Breast epithelium (tissue), 4 donors: ENCODE data around the gene CHD5. TPM values are rescaled to one million over a fixed set of nuclear protein-coding genes. Genes with fewer than 3 reads are reported as not detected.

Source experiments
- DNase-seq, 2 donors: peaks; one replicate each; pipeline ENCODE4 v3.0.0-alpha.2; 2019; ENCODE audit warnings: low spot score in 2 of 2
- H3K27ac ChIP-seq, 2 donors: fragments of 200-600 bp; sonication (generic) in 1 of 2; one replicate each; pipeline ENCODE4 v1.5.1; 2016 to 2019; ENCODE audit warnings: mild to moderate bottlenecking in 1 of 2
- H3K27me3 ChIP-seq, 2 donors: fragments of 200-600 bp; sonication (generic) in 1 of 2; one replicate each; pipeline versions ENCODE4 v1.5.1 to v1.6.0; 2017 to 2019; ENCODE audit warnings: control low read depth in 1 of 2, mild to moderate bottlenecking in 1 of 2
- H3K36me3 ChIP-seq: fragments of 200-600 bp; one replicate; pipeline ENCODE4 v1.5.1; 2019
- H3K4me1 ChIP-seq, 2 donors: fragments of 200-600 bp; sonication (generic); one replicate each; pipeline ENCODE4 v1.5.1; 2016 to 2019; ENCODE audit warnings: control low read depth in 1 of 2
- H3K4me3 ChIP-seq, 3 donors: fragments of 200-600 bp; sonication (generic); 1 replicate in 2 of 3; 2 replicates in 1 of 3; pipeline ENCODE4 v1.5.1; 2016 to 2019; ENCODE audit warnings: mild to moderate bottlenecking in 3 of 3, moderate library complexity in 2 of 3
- H3K9me3 ChIP-seq, 2 donors: fragments of 200-600 bp; sonication (generic) in 1 of 2; one replicate each; pipeline ENCODE4 v1.5.1; 2016 to 2019; ENCODE audit warnings: control low read depth in 1 of 2
- CTCF ChIP-seq, 3 donors: fragments of 450-650 bp; IDR thresholded peaks; one replicate each; pipeline ENCODE4 v1.5.1; 2016 to 2017; ENCODE audit warnings: antibody characterized with exemption in 3 of 3, mild to moderate bottlenecking in 3 of 3, moderate library complexity in 3 of 3
- POLR2A ChIP-seq: fragments of 450-650 bp; IDR thresholded peaks from one replicate; pipeline ENCODE4 v1.6.1; 2016; ENCODE audit warnings: antibody characterized with exemption, mild to moderate bottlenecking, moderate library complexity
- POLR2AphosphoS5 ChIP-seq, 3 donors: sonication (generic); formaldehyde crosslinking; IDR thresholded peaks; one replicate each; pipeline ENCODE4 v1.6.1; 2017; ENCODE audit warnings: antibody characterized with exemption in 3 of 3
- intact Hi-C: fragments of 100-400 bp; cut with DNase I; formaldehyde crosslinking; loops from one replicate; pipeline ENCODE4 v1.15.1; 2023; ENCODE audit warnings: low total_unique reads
- total RNA-seq, 3 donors: library from RNA; depleted of rRNA; stranded (reverse); fragments of >200 nt; gene quantifications; one replicate each; pipeline ENCODE4 v1.1.0, GENCODE V29; 2016

The CHD5 gene
- total RNA-seq, 3 donors from 2014 or later: under 0.01 to 0.33 (median 0.15) TPM

- Histone ChIP-seq H3K4me3 (no peak overlapping the region), H3K27me3 (no peaks in the 10 kb centered on the region), H3K27ac (no peak overlapping the region), H3K9me3 (peaks cover 0 to 5% of the 10 kb centered on the region in 2 donors), H3K36me3 (no peaks in the 10 kb centered on the region), H3K4me1 (no peaks in the 10 kb centered on the region)
- DNase-seq: no peak
- no peak for TF ChIP-seq POLR2AphosphoS5 (IDR thresholded peaks at IDR 0.05)
- TF ChIP-seq POLR2A: no peak
- no peak for TF ChIP-seq CTCF (IDR thresholded peaks at IDR 0.05)
- intact Hi-C loops: loop anchor here (1.0 kb wide), 1 partner anchor 28 kb away; no protein-coding TSS in a partner anchor
Measured at GRCh38 chr1:6136516-6137220, 43.5 kb downstream of the CHD5 start.

- no peaks in the 10 kb centered on the region for H3K4me1 ChIP-seq
- peaks cover 0 to 8% of the 10 kb centered on the region in 2 donors for H3K9me3 ChIP-seq
- intact Hi-C loops: no loop called here
- no peaks in the 10 kb centered on the region for H3K27me3 ChIP-seq
- no peak overlapping the region for H3K27ac ChIP-seq
- H3K36me3 ChIP-seq: no peaks in the 10 kb centered on the region
- H3K4me3 ChIP-seq: no peak overlapping the region
- TF ChIP-seq CTCF (IDR thresholded peaks at IDR 0.05) (no peak), POLR2AphosphoS5 (IDR thresholded peaks at IDR 0.05) (no peak), POLR2A (no peak)
- DNase-seq: no peak
Measured at GRCh38 chr1:6134741-6135510, 45.2 kb downstream of the CHD5 start.

- no peak for DNase-seq
- H3K4me3 ChIP-seq: no peak overlapping the region
- no peaks in the 10 kb centered on the region for H3K36me3 ChIP-seq
Measured at GRCh38 chr1:6134206-6134605, 45.9 kb downstream of the CHD5 start.

GRCh38 chr1:6133146-6133895 is 46.8 kb downstream of the CHD5 start:
- H3K36me3 ChIP-seq: no peaks in the 10 kb centered on the region
- no peak overlapping the region for H3K27ac ChIP-seq
- DNase-seq: no peak
- intact Hi-C loops: no loop called here
- TF ChIP-seq POLR2A (no peak), CTCF (IDR thresholded peaks at IDR 0.05) (no peak), POLR2AphosphoS5 (IDR thresholded peaks at IDR 0.05) (no peak)
- H3K4me1 ChIP-seq: no peaks in the 10 kb centered on the region
- no peak overlapping the region for H3K4me3 ChIP-seq
- peaks cover 0 to 8% of the 10 kb centered on the region in 2 donors for H3K9me3 ChIP-seq
- no peaks in the 10 kb centered on the region for H3K27me3 ChIP-seq

More at GRCh38 chr1:6134206-6134605, 45.9 kb downstream of the CHD5 start:
- intact Hi-C loops: no loop called here
- TF ChIP-seq CTCF (IDR thresholded peaks at IDR 0.05) (no peak), POLR2AphosphoS5 (IDR thresholded peaks at IDR 0.05) (no peak)
- H3K27ac ChIP-seq: no peak overlapping the region
- H3K9me3 ChIP-seq: peaks cover 0 to 8% of the 10 kb centered on the region in 2 donors
- H3K4me1 ChIP-seq: no peaks in the 10 kb centered on the region
- H3K27me3 ChIP-seq: no peaks in the 10 kb centered on the region
